Mesendoderm (in vitro differentiated cells): Measurements from ENCODE around the gene FAM3C.
"Not testable (repeated sequence)": the region's sequence is repeated elsewhere in the genome, so short reads cannot be mapped to it uniquely, and the experiment has no call there.

Experiments used
- DNase-seq: peaks from one replicate; pipeline ENCODE4 v3.0.0; 2013
- H2AK5ac ChIP-seq: 2 replicates; pipeline ENCODE4 v1.6.1; 2013; ENCODE audit warnings: low read length, inconsistent platforms
- H2BK120ac ChIP-seq: 2 replicates; pipeline ENCODE4 v1.6.1; 2013; ENCODE audit warnings: low read depth, mild to moderate bottlenecking, low read length, moderate library complexity, mixed read lengths
- H2BK15ac ChIP-seq: replicated peaks from 2 replicates; pipeline ENCODE4 v1.6.1; 2013; ENCODE audit warnings: low read depth, mild to moderate bottlenecking, moderate library complexity
- H2BK5ac ChIP-seq: 2 replicates; pipeline ENCODE4 v1.6.1; 2013; ENCODE audit warnings: low read length, inconsistent platforms
- H3K18ac ChIP-seq: 2 replicates; pipeline ENCODE4 v1.6.1; 2013; ENCODE audit warnings: mild to moderate bottlenecking, low read length, mixed read lengths
- H3K23ac ChIP-seq: one replicate; pipeline ENCODE4 v1.6.1; 2013; ENCODE audit warnings: low read length
- H3K27ac ChIP-seq: 2 replicates; pipeline ENCODE4 v1.5.1; 2013; ENCODE audit warnings: low read depth, mild to moderate bottlenecking, inconsistent platforms, low read length, moderate library complexity
- H3K27me3 ChIP-seq: 2 replicates; pipeline ENCODE4 v1.6.1; 2013; ENCODE audit warnings: low read length, control low read depth, mild to moderate bottlenecking, inconsistent platforms; ENCODE audit not compliant: insufficient read depth, poor library complexity
- H3K36me3 ChIP-seq: 2 replicates; pipeline ENCODE4 v1.6.1; 2013; ENCODE audit warnings: low read length, inconsistent platforms; ENCODE audit not compliant: control insufficient read depth, insufficient read depth
- H3K4ac ChIP-seq: one replicate; pipeline ENCODE4 v1.6.1; 2013; ENCODE audit warnings: low read depth, mild to moderate bottlenecking, low read length, moderate library complexity
- H3K4me1 ChIP-seq: 2 replicates; pipeline ENCODE4 v1.6.1; 2013; ENCODE audit warnings: low read depth, low read length, inconsistent platforms; ENCODE audit not compliant: control insufficient read depth
- H3K4me2 ChIP-seq: 2 replicates; pipeline ENCODE4 v1.6.1; 2013; ENCODE audit warnings: low read length
- H3K4me3 ChIP-seq: 2 replicates; pipeline ENCODE4 v1.5.1; 2013; ENCODE audit warnings: mild to moderate bottlenecking, low read length
- H3K56ac ChIP-seq: one replicate; pipeline ENCODE4 v1.6.1; 2013; ENCODE audit warnings: low read length
- H3K79me1 ChIP-seq: 2 replicates; pipeline ENCODE4 v1.6.1; 2013; ENCODE audit warnings: low read length, inconsistent platforms
- H3K79me2 ChIP-seq: 2 replicates; pipeline ENCODE4 v1.6.1; 2013; ENCODE audit warnings: mild to moderate bottlenecking, low read length; ENCODE audit not compliant: control insufficient read depth, insufficient read depth
- H3K9ac ChIP-seq: 2 replicates; pipeline ENCODE4 v1.6.1; 2013; ENCODE audit warnings: low read length, inconsistent platforms
- H4K5ac ChIP-seq: one replicate; pipeline ENCODE4 v1.6.1; 2013; ENCODE audit warnings: low read length
- H4K8ac ChIP-seq: one replicate; pipeline ENCODE4 v1.6.1; 2013; ENCODE audit warnings: low read depth, mild to moderate bottlenecking, control low read depth, low read length, moderate library complexity
- WGBS: extraction: QIAGEN DNeasy Blood & Tissue Kit; methylation state at CpG from one replicate; pipeline ENCODE4 v1.1.7; 2013; ENCODE audit warnings: low lambda C conversion rate, missing lambda C conversion rate; ENCODE audit not compliant: insufficient coverage; ENCODE audit errors: extremely low coverage; 5-methylcytosine and 5-hydroxymethylcytosine counted together

Gene FAM3C

DNA sequence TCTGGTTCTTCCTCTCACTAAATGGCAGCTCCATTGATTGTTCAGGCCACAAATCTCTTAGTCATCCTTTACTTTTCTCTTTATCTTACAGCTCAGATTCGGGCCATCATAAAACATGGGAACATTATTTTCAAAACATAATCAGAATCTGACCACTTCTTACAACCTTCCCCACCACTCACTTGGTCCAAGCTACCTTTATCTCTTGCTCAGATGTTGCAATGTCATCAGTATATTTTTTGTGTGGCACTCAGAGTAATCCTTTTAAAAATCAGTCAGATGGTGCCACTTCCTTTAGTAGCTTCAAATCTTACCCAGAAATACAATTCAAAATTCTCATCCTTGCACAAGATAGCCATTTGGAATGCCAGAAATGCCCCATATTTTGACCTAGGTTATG is 34.5 kb upstream of the FAM3C start:
- H3K9ac ChIP-seq: no peak overlapping the region
- no peak overlapping the region for H3K56ac ChIP-seq
- H2AK5ac ChIP-seq: no peak overlapping the region
- no peak overlapping the region for H3K27ac ChIP-seq
- WGBS: no CpG with 5 or more reads among the region's 1 CpG
- H3K4me1 ChIP-seq: no peaks in the 10 kb centered on the region
- no peak overlapping the region for H4K8ac ChIP-seq
- H3K79me1 ChIP-seq: no peaks in the 10 kb centered on the region
- no peak overlapping the region for H3K23ac ChIP-seq
- H3K4me3 ChIP-seq: no peak overlapping the region
- H3K4ac ChIP-seq: no peak overlapping the region
- no peak for DNase-seq
- no peak overlapping the region for H2BK5ac ChIP-seq
- H2BK15ac ChIP-seq: no peak overlapping the region
- H3K36me3 ChIP-seq: no peaks in the 10 kb centered on the region
- no peaks in the 10 kb centered on the region for H3K79me2 ChIP-seq
- no peak overlapping the region for H3K18ac ChIP-seq
- H4K5ac ChIP-seq: no peak overlapping the region
- no peaks in the 10 kb centered on the region for H3K27me3 ChIP-seq
- H2BK120ac ChIP-seq: no peak overlapping the region
- no peak overlapping the region for H3K4me2 ChIP-seq

DNA sequence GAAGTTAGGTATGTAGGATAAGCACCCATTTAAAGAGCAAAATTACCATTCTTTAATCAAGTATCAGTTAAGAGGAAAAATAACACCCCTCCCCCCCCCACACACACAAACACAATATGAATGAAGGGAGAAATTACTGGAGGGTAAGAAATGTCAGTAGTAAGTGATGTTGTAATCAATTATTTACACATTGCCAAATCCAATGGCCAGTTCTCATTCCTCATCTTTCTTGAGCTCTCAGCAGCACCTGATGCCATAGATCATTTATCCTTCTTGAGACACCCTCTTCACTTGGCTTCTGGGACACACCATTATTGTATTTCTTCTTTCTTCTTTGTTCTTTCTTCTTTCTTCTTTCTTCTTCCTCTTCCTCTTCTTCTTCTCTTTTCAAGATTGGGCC is 33.7 kb upstream of the FAM3C start:
- Histone ChIP-seq H3K9ac (no peak overlapping the region), H3K56ac (no peak overlapping the region), H3K4me2 (no peak overlapping the region), H3K36me3 (no peaks in the 10 kb centered on the region), H3K18ac (no peak overlapping the region), H2BK15ac (no peak overlapping the region), H3K27me3 (no peaks in the 10 kb centered on the region), H3K27ac (no peak overlapping the region), H2AK5ac (no peak overlapping the region), H3K79me1 (no peaks in the 10 kb centered on the region), H4K5ac (no peak overlapping the region), H3K79me2 (no peaks in the 10 kb centered on the region), H3K4me3 (no peak overlapping the region), H3K4ac (no peak overlapping the region), H2BK5ac (no peak overlapping the region), H3K23ac (no peak overlapping the region), H4K8ac (no peak overlapping the region), H3K4me1 (no peaks in the 10 kb centered on the region), H2BK120ac (no peak overlapping the region)
- DNase-seq: no peak

DNA sequence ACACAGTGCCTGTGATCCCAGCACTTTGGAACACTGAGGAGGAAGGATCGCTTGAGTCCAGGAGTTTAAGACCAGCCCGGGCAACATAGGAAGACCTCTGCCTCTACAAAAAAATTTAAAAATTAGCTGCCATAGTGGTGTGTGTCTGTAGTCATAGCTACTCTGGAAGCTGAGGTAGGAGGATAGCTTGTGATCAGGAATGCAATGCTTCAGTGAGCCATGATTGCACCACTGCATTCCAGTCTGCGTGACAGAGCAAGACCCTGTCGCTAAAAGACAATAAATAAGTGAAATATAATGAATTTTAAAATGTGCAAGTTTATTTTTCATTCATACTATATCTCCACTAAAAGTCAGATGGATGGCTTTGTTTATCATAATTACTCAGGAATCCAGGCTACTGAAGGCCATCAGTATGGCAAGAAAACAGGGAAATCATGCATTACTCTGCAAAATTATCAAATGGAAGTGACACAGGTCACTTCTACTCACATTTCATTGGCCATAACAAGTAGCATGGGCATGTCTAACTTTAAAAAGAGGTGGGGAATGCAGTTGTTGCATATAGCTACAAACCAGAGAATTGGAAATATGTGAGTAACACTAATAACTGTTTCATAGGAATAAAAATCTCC is 32.9 kb upstream of the FAM3C start:
- no CpG with 5 or more reads among the region's 4 CpGs for WGBS
- H2AK5ac ChIP-seq: no peak overlapping the region
- H3K4me2 ChIP-seq: no peak overlapping the region
- H3K4ac ChIP-seq: no peak overlapping the region
- H2BK120ac ChIP-seq: no peak overlapping the region
- H4K5ac ChIP-seq: no peak overlapping the region
- H3K56ac ChIP-seq: no peak overlapping the region
- H3K27ac ChIP-seq: no peak overlapping the region
- H3K4me1 ChIP-seq: no peaks in the 10 kb centered on the region
- H3K9ac ChIP-seq: no peak overlapping the region
- no peak overlapping the region for H2BK15ac ChIP-seq
- H3K27me3 ChIP-seq: no peaks in the 10 kb centered on the region
- no peak overlapping the region for H3K4me3 ChIP-seq
- H3K79me1 ChIP-seq: no peaks in the 10 kb centered on the region
- H4K8ac ChIP-seq: no peak overlapping the region
- H3K23ac ChIP-seq: no peak overlapping the region
- no peaks in the 10 kb centered on the region for H3K79me2 ChIP-seq
- no peak overlapping the region for H3K18ac ChIP-seq
- no peak overlapping the region for H2BK5ac ChIP-seq
- DNase-seq: peak; percentile 71
- H3K36me3 ChIP-seq: no peaks in the 10 kb centered on the region

DNA sequence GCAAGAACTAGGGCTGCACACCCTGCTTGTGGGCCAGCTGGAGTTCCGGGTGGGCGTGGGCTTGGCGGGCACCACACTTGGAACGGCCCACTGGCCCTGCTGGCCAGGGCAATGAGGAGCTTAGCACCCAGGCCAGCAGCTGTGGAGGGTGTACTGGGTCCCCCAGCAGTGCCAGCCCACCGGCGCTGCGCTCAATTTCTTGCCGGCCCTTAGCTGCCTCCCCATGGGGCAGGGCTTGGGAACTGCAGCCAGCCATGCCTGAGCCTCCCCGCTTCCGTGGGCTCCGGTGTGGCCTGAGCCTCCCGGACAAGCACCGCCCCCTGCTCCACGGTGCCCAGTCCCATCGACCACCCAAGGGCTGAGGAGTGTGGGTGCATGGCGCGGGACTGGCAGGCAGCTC is 25.6 kb upstream of the FAM3C start:
- not testable (repeated sequence) for H3K79me2 ChIP-seq, H3K23ac ChIP-seq, H2BK120ac ChIP-seq, H2BK5ac ChIP-seq, H3K36me3 ChIP-seq, H3K18ac ChIP-seq, H3K4me2 ChIP-seq, H3K27ac ChIP-seq, H3K56ac ChIP-seq, H3K4me1 ChIP-seq, H4K5ac ChIP-seq, H3K4ac ChIP-seq, H3K4me3 ChIP-seq, H2BK15ac ChIP-seq, H3K9ac ChIP-seq, DNase-seq, H3K27me3 ChIP-seq, H2AK5ac ChIP-seq, H3K79me1 ChIP-seq, H4K8ac ChIP-seq
- WGBS: no CpG with 5 or more reads among the region's 17 CpGs

DNA sequence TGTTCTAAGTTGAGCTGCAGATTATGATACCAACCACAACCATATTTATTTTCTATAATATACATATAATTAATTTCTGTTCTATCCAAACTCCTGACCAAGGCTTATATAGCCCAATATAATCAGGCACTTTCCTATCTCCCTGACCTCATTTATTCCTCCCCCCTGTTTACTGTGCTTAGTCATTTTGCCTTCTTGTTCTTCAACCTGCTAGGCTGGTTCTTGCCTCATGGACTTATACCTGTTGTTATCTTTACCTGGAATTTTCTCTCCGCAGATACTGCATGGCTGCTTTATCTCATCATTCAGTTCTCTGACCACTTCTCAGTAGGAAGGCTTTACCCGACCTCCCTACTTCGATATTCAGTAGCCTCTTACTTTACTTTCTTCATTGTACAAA is 24.9 kb upstream of the FAM3C start:
- Histone ChIP-seq H2BK15ac (no peak overlapping the region), H3K79me2 (no peaks in the 10 kb centered on the region), H3K4me2 (no peak overlapping the region), H2BK5ac (no peak overlapping the region), H3K27ac (no peak overlapping the region), H3K4me1 (no peaks in the 10 kb centered on the region), H3K23ac (no peak overlapping the region), H4K5ac (no peak overlapping the region), H3K4ac (no peak overlapping the region), H3K4me3 (no peak overlapping the region), H3K9ac (no peak overlapping the region), H3K27me3 (no peaks in the 10 kb centered on the region), H3K36me3 (no peaks in the 10 kb centered on the region), H2BK120ac (no peak overlapping the region), H4K8ac (no peak overlapping the region), H3K18ac (no peak overlapping the region), H3K56ac (no peak overlapping the region), H2AK5ac (no peak overlapping the region), H3K79me1 (no peaks in the 10 kb centered on the region)
- WGBS: no CpG with 5 or more reads among the region's 3 CpGs
- no peak for DNase-seq
